ELF-1 (cell line): ENCODE measurements around the gene GNB1.
"Not testable (repeated sequence)": the region's sequence is repeated elsewhere in the genome, so short reads cannot be mapped to it uniquely, and the experiment has no call there.

Experiments
- DNase-seq: peaks from one replicate; pipeline ENCODE4 v3.0.0-alpha.2; 2016; ENCODE audit warnings: low read depth, low spot score

GNB1 gene

DNA sequence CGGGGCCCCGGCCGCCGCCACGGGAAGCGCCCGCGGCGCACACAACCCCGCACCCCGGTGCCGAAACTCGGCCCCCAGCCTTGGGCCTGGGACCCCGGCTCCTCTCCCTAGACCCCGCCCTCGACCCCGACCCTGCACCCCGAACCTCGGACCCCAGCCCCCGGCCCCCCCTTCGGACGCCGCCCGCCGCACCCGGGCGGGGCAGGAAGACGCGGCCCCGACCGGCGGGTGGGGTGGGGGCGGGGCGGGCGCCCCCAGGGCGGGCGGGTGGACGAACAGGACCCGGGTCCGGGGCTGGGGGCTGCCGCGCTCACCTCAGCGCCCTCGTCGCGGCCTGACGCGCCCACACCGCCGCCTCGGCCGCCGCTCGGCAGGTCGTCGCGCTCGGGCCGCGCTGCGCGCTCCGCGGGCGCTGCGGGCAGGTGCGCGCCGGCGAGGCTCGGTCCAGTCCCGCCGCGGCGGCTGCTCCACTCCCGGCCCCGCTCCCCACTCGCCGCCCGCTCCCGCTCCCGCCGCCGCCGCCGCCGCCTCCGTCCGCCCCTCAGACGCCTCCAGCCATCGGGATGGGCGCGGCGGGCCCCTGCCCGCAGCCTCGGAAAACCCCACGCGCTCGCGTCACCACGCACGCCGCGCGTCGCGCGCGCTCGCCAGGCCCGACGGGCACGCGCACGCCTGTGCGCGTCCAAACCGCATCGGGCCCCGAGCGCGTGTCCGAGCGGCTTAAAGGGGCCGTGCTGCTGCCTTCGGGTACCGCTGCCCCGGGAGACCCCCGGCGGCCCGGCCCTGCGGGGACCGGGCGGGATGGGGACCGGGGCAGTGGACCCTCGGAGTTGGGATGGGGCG, at the start of gene GNB1:
GNB1 (minus strand) TSS at position 582 of the 843 bp plus-strand sequence. CDS start 65,634 bp downstream, outside the sequence.
- DNase-seq = peak; percentile 86

GRCh38 chr1:1940123-1940425, 49.2 kb upstream of the GNB1 start:
- no peak for DNase-seq

DNA sequence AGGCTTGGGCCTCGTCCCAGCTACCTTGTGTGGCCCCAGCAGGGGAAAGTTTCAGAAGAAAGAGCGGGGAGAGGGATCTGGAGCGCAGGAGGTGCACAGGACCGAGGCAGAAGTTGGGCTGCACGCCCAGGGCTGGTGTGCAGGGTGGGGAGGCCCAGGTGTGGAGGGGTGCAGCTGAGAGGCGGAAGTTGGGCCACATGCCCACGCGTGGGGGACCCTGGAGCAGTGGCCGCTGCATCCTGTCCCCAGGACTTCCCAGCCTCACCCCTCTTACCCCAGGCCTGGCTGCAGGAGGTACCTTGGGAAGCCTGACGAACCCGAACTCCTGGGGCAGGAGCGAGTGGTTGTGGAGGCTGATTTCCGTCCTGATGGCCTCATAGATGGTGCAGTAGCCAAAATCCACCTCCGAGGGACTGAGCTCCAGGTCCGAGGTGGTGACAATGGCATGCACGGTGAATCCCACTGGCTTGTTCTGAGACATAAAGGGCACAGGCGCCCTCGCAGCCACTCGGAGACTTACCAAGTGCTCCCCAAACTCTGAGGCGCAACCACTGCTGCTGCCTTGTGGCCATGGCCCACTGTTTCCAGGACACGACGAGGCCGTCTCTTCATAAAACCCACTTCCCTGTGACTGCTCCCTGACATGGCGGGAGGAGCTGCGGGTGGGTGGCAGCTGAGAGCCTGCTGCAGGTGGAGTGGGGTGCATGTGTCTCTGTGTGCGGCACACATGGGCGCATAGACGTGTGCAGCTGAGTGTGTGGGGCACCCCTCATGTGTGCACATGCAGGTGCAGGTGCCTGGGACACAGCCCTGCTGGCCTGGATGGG, 48.6 kb upstream of the GNB1 start:
- DNase-seq = no peak

- DNase-seq = no peak
These were observed 47.9 kb upstream of the GNB1 start for GRCh38 chr1:1938613-1939295.

GRCh38 chr1:1938276-1938573, 47.3 kb upstream of the GNB1 start:
- DNase-seq = no peak

DNA sequence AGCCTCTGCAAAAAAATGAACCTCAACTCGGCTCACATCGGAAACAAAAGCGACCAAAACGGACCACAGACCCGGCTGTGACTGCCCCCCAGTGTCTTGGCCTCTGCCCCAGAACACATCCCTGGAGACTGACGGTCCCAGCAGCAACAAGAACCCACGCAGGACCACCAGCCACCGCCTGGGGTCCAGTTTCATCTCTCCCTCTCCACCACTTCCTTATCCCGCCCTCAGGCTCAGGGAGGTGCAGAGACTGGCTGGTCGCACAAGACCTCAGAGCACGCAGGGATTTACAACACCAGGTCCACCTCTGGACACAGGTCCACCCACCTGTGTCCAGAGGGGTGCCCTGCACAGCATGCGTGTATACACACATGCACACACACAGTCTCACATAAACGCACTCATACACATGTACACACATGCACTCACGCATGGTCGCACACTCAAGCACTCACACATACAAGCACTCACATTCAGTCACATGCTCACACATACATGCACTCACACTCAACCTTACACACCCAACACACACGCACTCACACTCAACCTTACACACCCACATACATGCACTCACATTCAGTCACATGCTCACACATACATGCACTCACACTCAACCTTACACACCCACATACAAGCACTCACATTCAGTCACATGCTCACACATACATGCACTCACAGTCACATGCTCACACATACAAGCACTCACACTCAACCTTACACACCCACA, 46.8 kb upstream of the GNB1 start:
- DNase-seq = no peak

- DNase-seq = no peak
These were observed 46.2 kb upstream of the GNB1 start for GRCh38 chr1:1937061-1937460.

DNA sequence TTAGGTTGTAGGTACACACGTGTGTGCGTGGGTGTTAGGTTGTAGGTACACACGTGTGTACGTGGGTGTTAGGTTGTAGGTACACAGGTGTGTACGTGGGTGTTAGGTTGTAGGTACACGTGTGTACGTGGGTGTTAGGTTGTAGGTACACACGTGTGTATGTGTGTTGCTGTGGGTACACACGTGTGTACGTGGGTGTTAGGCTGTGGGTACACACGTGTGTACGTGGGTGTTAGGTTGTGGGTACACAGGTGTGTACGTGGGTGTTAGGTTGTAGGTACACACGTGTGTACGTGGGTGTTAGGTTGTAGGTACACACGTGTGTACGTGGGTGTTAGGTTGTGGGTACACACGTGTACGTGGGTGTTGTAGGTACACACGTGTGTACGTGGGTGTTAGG, 44.0 kb upstream of the GNB1 start:
- DNase-seq = not testable (repeated sequence)

DNA sequence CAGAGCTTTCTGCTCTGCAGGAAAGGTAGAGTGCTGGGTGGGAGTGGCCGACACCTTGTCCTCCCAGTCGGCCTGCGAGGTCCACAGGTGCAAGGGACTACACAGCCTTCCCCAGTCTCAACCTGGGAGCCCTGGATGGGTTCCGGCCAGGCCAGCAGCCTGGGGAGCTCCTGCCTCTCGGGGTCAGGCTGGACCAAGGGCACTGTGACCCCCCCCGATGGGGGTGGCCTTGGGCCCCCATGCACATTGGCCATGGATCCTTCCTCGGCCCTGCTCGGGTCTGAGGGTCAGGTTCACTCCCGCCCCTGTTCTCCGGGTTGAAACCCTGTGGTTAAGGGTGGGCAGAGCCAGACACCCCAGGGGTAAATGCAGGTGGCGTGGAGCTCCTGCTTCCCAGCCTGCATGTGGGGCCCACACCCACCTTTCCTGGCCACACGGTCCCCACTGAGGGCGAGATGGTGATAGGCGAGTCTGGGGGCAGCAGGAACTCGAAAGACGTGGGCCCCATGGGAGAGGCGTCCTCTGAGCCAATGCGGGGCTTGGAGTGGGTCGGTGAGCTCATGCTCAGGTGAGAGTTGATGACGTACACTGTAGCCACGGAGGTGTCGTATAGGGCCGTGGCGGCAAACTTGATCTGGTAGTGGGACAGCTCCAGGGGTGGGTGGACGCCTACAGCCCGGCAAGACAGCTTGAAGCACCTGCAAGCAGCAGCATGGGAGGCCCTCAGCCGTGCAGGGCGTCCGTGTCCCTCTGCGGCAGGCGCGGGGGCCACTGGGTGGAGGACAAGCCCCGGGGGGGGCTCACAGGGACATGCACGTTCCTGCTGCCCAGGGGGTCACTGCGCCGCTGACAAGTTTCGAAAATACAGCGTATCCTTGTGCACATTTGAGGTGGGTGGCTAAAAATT, 39.0 kb upstream of the GNB1 start:
- DNase-seq = peak; percentile 6

GRCh38 chr1:1929102-1929638, 38.3 kb upstream of the GNB1 start:
- DNase-seq = no peak

DNA sequence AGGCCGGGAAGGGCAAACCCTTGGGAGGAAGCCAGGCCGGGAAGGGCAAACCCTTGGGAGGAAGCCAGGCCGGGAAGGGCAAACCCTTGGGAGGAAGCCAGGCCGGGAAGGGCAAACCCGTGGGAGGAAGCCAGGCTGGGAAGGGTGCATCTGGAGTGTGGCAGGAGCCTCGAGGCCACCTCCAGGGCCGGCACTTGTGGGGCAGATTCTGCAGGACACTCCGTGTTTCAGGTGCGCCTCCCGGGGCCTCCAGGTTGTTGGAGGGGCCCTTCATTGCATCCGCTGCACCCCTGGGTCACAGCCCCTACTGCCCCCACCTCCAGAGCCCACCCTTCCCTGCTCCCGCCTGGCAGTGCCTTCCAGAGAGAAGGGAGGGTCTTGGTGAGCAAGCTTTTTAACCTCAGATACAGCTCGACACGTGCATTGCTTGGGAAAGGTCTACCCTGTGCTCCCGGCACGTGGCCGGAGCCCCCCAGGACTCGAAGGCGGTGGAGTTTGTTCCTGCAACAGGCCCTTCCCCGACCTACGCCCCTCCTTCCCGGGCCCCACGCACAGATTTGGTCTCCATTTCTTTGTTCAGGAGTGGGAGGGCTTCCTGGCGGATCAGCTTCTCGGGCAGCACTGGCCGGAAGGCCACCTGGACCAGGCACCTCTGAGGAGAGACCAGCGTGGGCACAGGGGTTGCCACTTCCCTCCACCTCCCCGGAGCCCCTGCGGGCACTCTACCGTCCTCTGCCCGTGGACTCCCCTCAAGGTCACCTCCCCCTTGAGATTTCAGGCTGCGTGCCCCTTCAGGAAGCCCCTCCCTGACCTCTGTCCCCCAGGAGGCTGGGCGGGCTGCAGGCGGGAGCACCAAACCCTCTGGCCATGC, 37.6 kb upstream of the GNB1 start:
- DNase-seq = no peak

DNA sequence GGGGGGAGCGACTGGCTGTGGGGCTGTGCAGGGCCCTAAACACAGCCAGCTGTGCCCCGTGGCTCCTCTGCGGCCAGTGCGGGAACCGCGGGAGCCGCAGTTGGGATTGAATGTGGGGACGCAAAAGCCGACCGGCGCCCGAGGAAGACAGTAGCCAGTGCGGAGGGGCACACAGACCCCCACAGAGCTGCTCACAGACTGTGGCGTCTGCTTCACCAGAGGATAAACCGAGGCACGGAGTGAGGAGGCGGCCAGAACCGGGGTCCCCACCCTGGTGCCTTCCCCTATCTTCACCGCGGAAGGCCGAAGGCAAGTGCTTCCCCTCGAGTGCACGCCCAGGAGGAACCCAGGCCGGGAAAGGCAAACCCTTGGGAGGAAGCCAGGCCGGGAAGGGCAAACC, 36.9 kb upstream of the GNB1 start:
- no peak for DNase-seq

GRCh38 chr1:1926886-1927660, 36.2 kb upstream of the GNB1 start:
- DNase-seq = no peak

DNA sequence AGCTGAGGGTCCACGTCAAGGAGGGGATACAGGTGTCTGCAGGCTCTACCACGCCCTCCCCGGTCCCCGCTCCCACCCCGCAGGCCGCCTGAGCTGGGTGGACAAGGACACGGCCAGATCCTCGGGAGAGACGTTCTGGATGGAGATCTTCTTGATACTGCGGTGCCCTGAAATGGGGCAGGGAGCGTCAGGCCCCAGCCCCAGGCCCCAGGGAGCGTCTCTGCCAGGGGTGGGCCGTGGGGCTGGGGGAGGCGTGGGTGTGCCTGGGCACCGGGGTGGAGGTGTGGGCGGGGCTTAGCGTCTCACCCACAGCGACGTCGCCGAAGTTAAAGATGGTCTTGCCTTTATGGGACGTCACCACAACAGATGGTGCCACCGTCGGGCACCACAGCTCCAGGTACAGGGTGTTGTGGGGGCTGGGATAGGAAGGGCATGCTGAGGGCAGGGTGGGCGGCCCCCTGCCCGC, 35.5 kb upstream of the GNB1 start:
- no peak for DNase-seq

- no peak for DNase-seq
These were observed 34.8 kb upstream of the GNB1 start for GRCh38 chr1:1925437-1926345.

- no peak for DNase-seq
These were observed 34.0 kb upstream of the GNB1 start for GRCh38 chr1:1924849-1925248.

GRCh38 chr1:1924386-1924785, 33.5 kb upstream of the GNB1 start:
- no peak for DNase-seq
